Left lung (tissue), 10 donors: ENCODE measurements around the gene ABHD10. TPM values are rescaled to one million over a fixed set of nuclear protein-coding genes. Genes with fewer than 3 reads are reported as not detected.

Experiments
- ATAC-seq: fragments of 200-7000 bp; cut with Tn5 transposase; one replicate; pipeline ENCODE4 v1.9.1; 2020; ENCODE audit warnings: moderate library complexity
- DNase-seq, 4 donors: peaks; one replicate each; pipeline ENCODE4 v3.0.0-alpha.2; 2013 to 2020
- H3K27ac ChIP-seq, 2 donors: fragments of 200-600 bp; sonication (generic) in 1 of 2; one replicate each; pipeline versions ENCODE4 v1.5.0 to v1.8.0; 2020 to 2021
- H3K27me3 ChIP-seq, 2 donors: fragments of 200-600 bp; sonication (generic) in 1 of 2; one replicate each; pipeline versions ENCODE4 v1.5.0 to v1.8.0; 2020 to 2021
- H3K36me3 ChIP-seq, 2 donors: fragments of 200-600 bp; sonication (generic) in 1 of 2; one replicate each; pipeline versions ENCODE4 v1.5.0 to v1.8.0; 2020 to 2021
- H3K4me1 ChIP-seq, 2 donors: fragments of 200-600 bp; one replicate each; pipeline ENCODE4 v1.8.0; 2021
- H3K4me3 ChIP-seq, 2 donors: fragments of 200-600 bp; sonication (generic) in 1 of 2; one replicate each; pipeline versions ENCODE4 v1.5.0 to v1.8.0; 2020 to 2021; ENCODE audit warnings: mild to moderate bottlenecking in 1 of 2
- H3K9me3 ChIP-seq, 2 donors: fragments of 200-600 bp; sonication (generic) in 1 of 2; one replicate each; pipeline versions ENCODE4 v1.5.0 to v1.8.0; 2020 to 2021
- intact Hi-C, 2 donors: fragments of 100-400 bp; cut with DNase I; formaldehyde crosslinking; loops; one replicate each; pipeline versions ENCODE4 v1.11.2 to v1.14.2; 2022
- polyA plus RNA-seq, 6 donors: library from polyadenylated mRNA; unstranded; fragments of 120-200 nt; gene quantifications; one replicate each; pipeline ENCODE4 v1.2.1, GENCODE V29; 2013; ENCODE audit not compliant: insufficient read length in 6 of 6
- total RNA-seq, 2 donors: library from RNA; stranded (reverse); fragmentation: NEBNext Ultra II Directional; extraction: Animal tissue kit (Norgen Biotek cat#: 25700); gene quantifications; one replicate each; pipeline ENCODE4 v1.2.1, GENCODE V29; 2021
- TF ChIP-seq, protein P1 (sequence below), 2 donors: fragments of 200-600 bp; sonication (generic) in 1 of 2; IDR thresholded peaks; one replicate each; pipeline versions ENCODE4 v1.5.0 to v1.8.0; 2021; ENCODE audit warnings: antibody characterized with exemption in 2 of 2
- donor health status: DM: no; HTN: yes; CAD: no.
- donor health status: DM: no; HTN: no; CAD: no.

ABHD10 gene
- total and polyA plus RNA-seq, 8 donors, result 22.7 to 63.6 (median 52.1) TPM

DNA sequence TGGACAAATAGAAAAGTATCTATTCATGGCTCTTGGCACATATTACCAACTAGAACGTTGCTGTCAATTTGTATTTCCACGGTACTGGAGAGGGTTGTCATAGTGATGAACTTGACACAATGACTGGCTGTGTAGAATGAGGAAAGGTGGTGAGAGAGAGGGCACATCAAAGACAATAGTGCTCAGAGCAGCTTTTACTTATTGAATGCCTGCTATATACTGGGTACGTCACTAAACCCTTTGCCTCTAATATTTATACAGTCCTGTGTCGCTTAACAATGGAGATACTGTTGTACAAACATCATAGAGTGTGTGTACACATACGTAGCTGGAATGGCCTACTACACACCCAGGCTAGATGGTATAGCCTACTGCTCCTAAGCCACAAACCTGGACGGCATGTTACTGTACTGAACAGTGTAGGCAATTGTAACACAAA lies 64.0 kb downstream of the ABHD10 start:
- ATAC-seq, result peak; percentile 42
- H3K27ac ChIP-seq, result no peak overlapping the region
- no peaks in the 10 kb centered on the region for H3K27me3 ChIP-seq
- H3K36me3 ChIP-seq, result no peaks in the 10 kb centered on the region
- TF ChIP-seq, protein P1, sequence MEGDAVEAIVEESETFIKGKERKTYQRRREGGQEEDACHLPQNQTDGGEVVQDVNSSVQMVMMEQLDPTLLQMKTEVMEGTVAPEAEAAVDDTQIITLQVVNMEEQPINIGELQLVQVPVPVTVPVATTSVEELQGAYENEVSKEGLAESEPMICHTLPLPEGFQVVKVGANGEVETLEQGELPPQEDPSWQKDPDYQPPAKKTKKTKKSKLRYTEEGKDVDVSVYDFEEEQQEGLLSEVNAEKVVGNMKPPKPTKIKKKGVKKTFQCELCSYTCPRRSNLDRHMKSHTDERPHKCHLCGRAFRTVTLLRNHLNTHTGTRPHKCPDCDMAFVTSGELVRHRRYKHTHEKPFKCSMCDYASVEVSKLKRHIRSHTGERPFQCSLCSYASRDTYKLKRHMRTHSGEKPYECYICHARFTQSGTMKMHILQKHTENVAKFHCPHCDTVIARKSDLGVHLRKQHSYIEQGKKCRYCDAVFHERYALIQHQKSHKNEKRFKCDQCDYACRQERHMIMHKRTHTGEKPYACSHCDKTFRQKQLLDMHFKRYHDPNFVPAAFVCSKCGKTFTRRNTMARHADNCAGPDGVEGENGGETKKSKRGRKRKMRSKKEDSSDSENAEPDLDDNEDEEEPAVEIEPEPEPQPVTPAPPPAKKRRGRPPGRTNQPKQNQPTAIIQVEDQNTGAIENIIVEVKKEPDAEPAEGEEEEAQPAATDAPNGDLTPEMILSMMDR (IDR thresholded peaks at IDR 0.05), result no peak
- peak in 1 of 4 donors; percentile 19 for DNase-seq
- H3K4me3 ChIP-seq, result no peak overlapping the region
- H3K9me3 ChIP-seq, result no peaks in the 10 kb centered on the region
- no peaks in the 10 kb centered on the region for H3K4me1 ChIP-seq
- intact Hi-C loops, result no loop called here

Other genes starting within 250 kb of the ABHD10 start
- gene PHLDB2, start 119.8 kb upstream of the ABHD10 start, total RNA-seq, result 10 to 100 TPM; 38.0 to 43.9 TPM
- 10 to 100 TPM; 44.5 to 71.0 (median 57.0) TPM for gene PHLDB2, start 119.8 kb upstream of the ABHD10 start, polyA plus RNA-seq
- gene TAGLN3, start 19.9 kb downstream of the ABHD10 start, total RNA-seq, result under 1 TPM in 1 of 2 donors, not detected in 1; 0.50 TPM
- gene TAGLN3, start 19.9 kb downstream of the ABHD10 start, polyA plus RNA-seq, result 1 to 10 TPM; 2.2 to 3.6 (median 2.7) TPM
- under 1 TPM in 1 of 2 donors, not detected in 1; 0.17 TPM for gene TMPRSS7, start 55.7 kb downstream of the ABHD10 start, total RNA-seq
- gene TMPRSS7, start 55.7 kb downstream of the ABHD10 start, polyA plus RNA-seq, result under 1 TPM in 3 of 6 donors, not detected in 3; 0.06 to 0.10 (median 0.07) TPM
- 10 to 100 TPM; 21.0 to 30.5 TPM for gene C3orf52, start 107.4 kb downstream of the ABHD10 start, total RNA-seq
- 1 to 10 TPM; 4.9 to 8.6 (median 7.4) TPM for gene C3orf52, start 107.4 kb downstream of the ABHD10 start, polyA plus RNA-seq
- under 1 TPM; 0.20 to 0.45 TPM for gene GCSAM, start 154.2 kb downstream of the ABHD10 start, total RNA-seq
- gene GCSAM, start 154.2 kb downstream of the ABHD10 start, polyA plus RNA-seq, result 1 to 10 TPM; 1.8 to 2.7 (median 2.4) TPM